Neuronal stem cell (in vitro differentiated cells): ENCODE measurements around the gene IER5L.

ENCODE experiments used
- DNase-seq: peaks from one replicate; pipeline ENCODE4 v3.0.0-alpha.2; 2013; ENCODE audit warnings: low spot score
- H2AFZ ChIP-seq: one replicate; pipeline ENCODE4 v1.6.1; 2013; ENCODE audit warnings: mild to moderate bottlenecking, low read length, inconsistent platforms
- H2AK5ac ChIP-seq: 2 replicates; pipeline ENCODE4 v1.6.1; 2013; ENCODE audit warnings: low read depth, mild to moderate bottlenecking, inconsistent platforms, low read length, moderate library complexity, mixed read lengths
- H2BK120ac ChIP-seq: 2 replicates; pipeline ENCODE4 v1.6.1; 2013; ENCODE audit warnings: low read depth, mild to moderate bottlenecking, inconsistent platforms, low read length, moderate library complexity, mixed read lengths
- H2BK12ac ChIP-seq: one replicate; pipeline ENCODE4 v1.6.1; 2013; ENCODE audit warnings: low read length, inconsistent platforms
- H2BK15ac ChIP-seq: 2 replicates; pipeline ENCODE4 v1.6.1; 2013; ENCODE audit warnings: mild to moderate bottlenecking, low read length, inconsistent platforms, mixed read lengths
- H2BK5ac ChIP-seq: one replicate; pipeline ENCODE4 v1.6.1; 2013; ENCODE audit warnings: inconsistent platforms, mild to moderate bottlenecking, low read length, moderate library complexity
- H3K14ac ChIP-seq: one replicate; pipeline ENCODE4 v1.6.1; 2013; ENCODE audit warnings: low read length, inconsistent platforms
- H3K18ac ChIP-seq: 2 replicates; pipeline ENCODE4 v1.6.1; 2013; ENCODE audit warnings: low read length, inconsistent platforms
- H3K23ac ChIP-seq: 2 replicates; pipeline ENCODE4 v1.6.1; 2013; ENCODE audit warnings: low read depth, mild to moderate bottlenecking, mixed read lengths, low read length, inconsistent platforms; ENCODE audit not compliant: poor library complexity
- H3K27ac ChIP-seq: replicated peaks from 3 replicates; pipeline ENCODE4 v1.5.1; 2013; ENCODE audit warnings: low read length, inconsistent platforms
- H3K27me3 ChIP-seq, 3 experiments: 2 replicates each; pipeline ENCODE4 v1.6.1; 2013; ENCODE audit warnings: low read length in 3 of 3, mild to moderate bottlenecking in 2 of 3, inconsistent platforms in 1 of 3, low read depth in 1 of 3, mixed read lengths in 1 of 3, moderate library complexity in 1 of 3; ENCODE audit not compliant: control insufficient read depth in 3 of 3, insufficient read depth in 3 of 3
- H3K36me3 ChIP-seq, 2 donors: replicated peaks in 1 of 2; 2 replicates each; pipeline ENCODE4 v1.6.1; 2013; ENCODE audit warnings: low read length in 2 of 2; ENCODE audit not compliant: control insufficient read depth in 2 of 2, insufficient read depth in 2 of 2
- H3K4ac ChIP-seq: 2 replicates; pipeline ENCODE4 v1.6.1; 2013; ENCODE audit warnings: inconsistent platforms, mild to moderate bottlenecking, low read length, moderate library complexity
- H3K4me1 ChIP-seq, 2 donors: 1 replicate in 1 of 2; 2 replicates in 1 of 2; pipeline ENCODE4 v1.6.1; 2013; ENCODE audit warnings: low read length in 2 of 2, low read depth in 1 of 2; ENCODE audit not compliant: control insufficient read depth in 2 of 2, insufficient read depth in 1 of 2
- H3K4me2 ChIP-seq: one replicate; pipeline ENCODE4 v1.6.1; 2013; ENCODE audit warnings: mild to moderate bottlenecking, low read length, inconsistent platforms; ENCODE audit not compliant: insufficient read depth, poor library complexity, severe bottlenecking
- H3K4me3 ChIP-seq, 2 donors: 2 replicates each; pipeline ENCODE4 v1.5.1; 2013; ENCODE audit warnings: low read length in 2 of 2, mild to moderate bottlenecking in 2 of 2, inconsistent platforms in 1 of 2, moderate library complexity in 1 of 2
- H3K79me1 ChIP-seq: one replicate; pipeline ENCODE4 v1.6.1; 2013; ENCODE audit warnings: low read depth, mild to moderate bottlenecking, inconsistent platforms, low read length, moderate library complexity
- H3K9ac ChIP-seq: one replicate; pipeline ENCODE4 v1.6.1; 2013; ENCODE audit warnings: mild to moderate bottlenecking, low read depth, low read length, inconsistent platforms; ENCODE audit not compliant: poor library complexity
- H3K9me3 ChIP-seq, 2 donors: replicated peaks in 1 of 2; 2 replicates each; pipeline versions ENCODE3 to v1.6.1; 2013; ENCODE audit warnings: low read length in 2 of 2, mild to moderate bottlenecking in 2 of 2, inconsistent platforms in 1 of 2, low read depth in 1 of 2, mixed read lengths in 1 of 2, moderate library complexity in 1 of 2; ENCODE audit not compliant: control insufficient read depth in 2 of 2, insufficient read depth in 1 of 2
- H4K8ac ChIP-seq: one replicate; pipeline ENCODE4 v1.6.1; 2013; ENCODE audit warnings: low read depth, mild to moderate bottlenecking, inconsistent platforms, low read length, moderate library complexity
- H4K91ac ChIP-seq: one replicate; pipeline ENCODE4 v1.6.1; 2013; ENCODE audit warnings: low read length, low read depth, mild to moderate bottlenecking, inconsistent platforms; ENCODE audit not compliant: poor library complexity
- WGBS, 2 donors: extraction: QIAGEN DNeasy Blood & Tissue Kit; methylation state at CpG; one replicate each; pipeline ENCODE4 v1.1.7; 2013; ENCODE audit warnings: missing lambda C conversion rate in 2 of 2, mixed read lengths in 1 of 2; ENCODE audit not compliant: insufficient read length in 2 of 2, insufficient replicate concordance in 1 of 2; ENCODE audit errors: extremely low coverage in 2 of 2; 5-methylcytosine and 5-hydroxymethylcytosine counted together

The IER5L gene

GRCh38 chr9:129224618-129225489, 46.8 kb upstream of the IER5L start:
- Histone ChIP-seq H2BK5ac (no peak overlapping the region), H3K4ac (peak overlapping the region; percentile 2), H2AFZ (peak overlapping the region; percentile 29), H2BK120ac (no peak overlapping the region), H3K4me2 (no peak overlapping the region), H3K18ac (peak overlapping the region; percentile 91), H3K14ac (peak overlapping the region; percentile 97), H3K27ac (no peak overlapping the region), H2AK5ac (peak overlapping the region; percentile 80), H2BK12ac (peak overlapping the region; percentile 50), H3K79me1 (no peaks in the 10 kb centered on the region), H4K8ac (no peak overlapping the region), H3K9ac (no peak overlapping the region), H2BK15ac (peak overlapping the region; percentile 60), H3K36me3 (no peaks in the 10 kb centered on the region), H3K4me3 (no peak overlapping the region), H3K27me3 (no peaks in the 10 kb centered on the region), H3K4me1 (peaks cover 13 to 21% of the 10 kb centered on the region in 2 donors), H3K23ac (no peak overlapping the region), H3K9me3 (no peaks in the 10 kb centered on the region), H4K91ac (peak overlapping the region; percentile 73)
- no peak for DNase-seq
- no CpG with 5 or more reads among the region's 17 CpGs for WGBS, 2 donors

- no CpG with 5 or more reads among the region's 15 CpGs for WGBS, 2 donors
- no peak overlapping the region for H4K91ac ChIP-seq
- no peak overlapping the region for H3K4me3 ChIP-seq
These were observed 45.6 kb upstream of the IER5L start for GRCh38 chr9:129223551-129224208.

DNA sequence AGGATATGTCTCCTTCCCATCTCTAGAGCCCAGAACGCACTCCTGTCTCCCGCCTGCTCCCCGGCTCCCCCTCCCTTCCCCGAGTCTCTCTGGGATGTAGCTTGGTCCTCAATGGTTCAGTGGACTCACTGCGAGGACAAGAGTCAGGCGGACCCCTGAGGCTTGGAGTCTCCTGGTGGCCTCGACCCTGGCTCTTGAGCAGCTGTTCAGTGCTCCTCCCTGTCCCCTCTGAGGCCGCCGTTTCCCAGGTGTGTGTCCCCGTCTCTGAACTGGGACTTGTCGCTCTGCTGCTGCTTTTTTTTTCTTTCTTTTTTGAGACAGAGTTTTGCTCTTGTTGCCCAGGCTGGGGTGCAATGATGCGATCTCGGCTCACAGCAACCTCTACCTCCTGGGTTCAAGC, 44.8 kb upstream of the IER5L start:
- Histone ChIP-seq H3K4me3 (no peak overlapping the region), H3K4me1 (peaks cover 19 to 22% of the 10 kb centered on the region in 2 donors), H2BK15ac (peak overlapping the region; percentile 2), H3K27me3 (no peaks in the 10 kb centered on the region), H3K9ac (no peak overlapping the region), H3K4me2 (no peak overlapping the region), H3K9me3 (no peaks in the 10 kb centered on the region), H2BK120ac (peak overlapping the region; percentile 1), H3K36me3 (no peaks in the 10 kb centered on the region), H4K8ac (no peak overlapping the region), H3K18ac (no peak overlapping the region), H3K27ac (no peak overlapping the region), H2AK5ac (peak overlapping the region; percentile 65), H3K4ac (no peak overlapping the region), H2BK12ac (no peak overlapping the region), H3K23ac (no peak overlapping the region), H3K79me1 (no peaks in the 10 kb centered on the region), H2AFZ (no peak overlapping the region), H4K91ac (no peak overlapping the region), H2BK5ac (no peak overlapping the region), H3K14ac (no peak overlapping the region)
- no peak for DNase-seq
- no CpG with 5 or more reads among the region's 13 CpGs for WGBS, 2 donors

More at GRCh38 chr9:129223551-129224208, 45.6 kb upstream of the IER5L start:
- peak overlapping the region; percentile 95 for H2BK120ac ChIP-seq
- H3K4ac ChIP-seq = no peak overlapping the region
- H3K4me1 ChIP-seq = peaks cover 13 to 18% of the 10 kb centered on the region in 2 donors
- no peak overlapping the region for H3K27ac ChIP-seq
- H3K27me3 ChIP-seq = no peaks in the 10 kb centered on the region
- H2BK12ac ChIP-seq = no peak overlapping the region
- no peaks in the 10 kb centered on the region for H3K9me3 ChIP-seq
- H4K8ac ChIP-seq = no peak overlapping the region
- no peaks in the 10 kb centered on the region for H3K79me1 ChIP-seq
- peak overlapping the region; percentile 97 for H2AK5ac ChIP-seq
- no peak overlapping the region for H3K4me2 ChIP-seq
- H2BK5ac ChIP-seq = no peak overlapping the region
- no peak for DNase-seq
- H3K23ac ChIP-seq = no peak overlapping the region
- peak overlapping the region; percentile 22 for H2AFZ ChIP-seq
- H3K36me3 ChIP-seq = no peaks in the 10 kb centered on the region
- H3K18ac ChIP-seq = peak overlapping the region; percentile 45
- H3K9ac ChIP-seq = no peak overlapping the region
- H2BK15ac ChIP-seq = peak overlapping the region; percentile 59
- H3K14ac ChIP-seq = no peak overlapping the region

GRCh38 chr9:129221979-129222635, 44.0 kb upstream of the IER5L start:
- H2BK5ac ChIP-seq = no peak overlapping the region
- no peak for DNase-seq
- no peak overlapping the region for H3K14ac ChIP-seq
- no peak overlapping the region for H3K4ac ChIP-seq
- no peak overlapping the region for H2AK5ac ChIP-seq
- H3K27ac ChIP-seq = no peak overlapping the region
- no peaks in the 10 kb centered on the region for H3K79me1 ChIP-seq
- H3K9ac ChIP-seq = no peak overlapping the region
- no peak overlapping the region for H3K4me2 ChIP-seq
- no peak overlapping the region for H4K91ac ChIP-seq
- peak overlapping the region; percentile 2 for H2BK15ac ChIP-seq
- WGBS, 2 donors = no CpG with 5 or more reads among the region's 15 CpGs
- H3K4me3 ChIP-seq = no peak overlapping the region
- peaks cover 26 to 27% of the 10 kb centered on the region in 2 donors for H3K4me1 ChIP-seq
- H2BK12ac ChIP-seq = no peak overlapping the region
- H3K18ac ChIP-seq = peak overlapping the region; percentile 6
- H3K9me3 ChIP-seq = no peaks in the 10 kb centered on the region
- H3K23ac ChIP-seq = peak overlapping the region; percentile 35
- H2BK120ac ChIP-seq = peak overlapping the region; percentile 1
- H3K36me3 ChIP-seq = no peaks in the 10 kb centered on the region
- H4K8ac ChIP-seq = no peak overlapping the region
- no peaks in the 10 kb centered on the region for H3K27me3 ChIP-seq
- no peak overlapping the region for H2AFZ ChIP-seq
